IMR-90 (cell line): ENCODE measurements around the gene DPP6.

Experiments
- CTCF ChIP-seq: conservative IDR thresholded peaks from 2 replicates; pipeline ENCODE4 v1.5.1; 2012; ENCODE audit warnings: mild to moderate bottlenecking, low read depth, low read length, improper control_type of control experiment
- POLR2A ChIP-seq: IDR thresholded peaks from 2 replicates; pipeline ENCODE4 v1.6.1; 2012; ENCODE audit warnings: mild to moderate bottlenecking, low read depth, low read length
- RAD21 ChIP-seq: IDR thresholded peaks from 2 replicates; pipeline ENCODE4 v1.6.1; 2012; ENCODE audit warnings: low read length, improper control_type of control experiment
- RCOR1 ChIP-seq: IDR thresholded peaks from 2 replicates; pipeline ENCODE4 v1.6.1; 2012; ENCODE audit warnings: mild to moderate bottlenecking, low read length, improper control_type of control experiment; ENCODE audit not compliant: insufficient replicate concordance
- SMC3 ChIP-seq: fragments of 150-350 bp; IDR thresholded peaks from 2 replicates; pipeline ENCODE4 v1.6.1; 2016; ENCODE audit warnings: low read depth, mild to moderate bottlenecking, antibody characterized with exemption, low read length, moderate library complexity

GRCh38 chr7:154473360-154473759 is 421.2 kb downstream of the DPP6 start:
- no peak for TF ChIP-seq CTCF
- no peak for TF ChIP-seq POLR2A
- TF ChIP-seq RCOR1: no peak
- TF ChIP-seq SMC3: no peak
- no peak for TF ChIP-seq RAD21
